ENCODE data around the gene TTC33.

DNA sequence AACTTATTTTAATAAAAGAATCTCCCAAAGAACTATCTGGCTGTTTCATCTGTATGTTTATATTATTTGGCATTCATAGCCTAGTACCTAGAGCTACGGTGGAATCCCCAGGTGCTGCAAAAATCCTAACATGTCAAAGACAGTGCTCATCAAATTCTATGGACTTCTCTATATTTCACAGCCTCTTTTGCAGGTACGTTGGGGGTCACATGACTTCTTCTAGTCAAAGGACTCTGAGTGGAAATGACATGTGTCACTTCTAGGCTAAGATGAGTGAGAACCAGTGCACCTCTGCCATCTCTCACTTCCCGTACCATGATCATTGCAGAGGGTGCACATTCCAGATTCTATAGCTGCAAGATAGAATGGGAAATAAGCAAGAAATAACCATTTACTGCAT, 148.6 kb downstream of the TTC33 start:
- no peak for TF ChIP-seq TAF1 (IDR thresholded peaks at IDR 0.05; ENCODE audit: low read depth, low read length)
- no peak for TF ChIP-seq POLR2AphosphoS5 (IDR thresholded peaks at IDR 0.05; ENCODE audit: low read depth, low read length)

Measured in GM12891 (cell line).